HG02973 (cell line): Measurements from ENCODE around the gene SIRT7.
A peak's percentile ranks its signal among the peaks of the same experiment; 100 is the strongest.

ENCODE experiments used
- ATAC-seq: cut with Tn5 transposase; IDR thresholded peaks from one replicate; pipeline ENCODE4 v1.9.1; 2021; ENCODE audit warnings: moderate library complexity; ENCODE audit not compliant: unreplicated experiment

The SIRT7 gene

GRCh38 chr17:81917565-81918332 is at the start of gene SIRT7:
SIRT7 (minus strand) TSS chr17:81918176; CDS start chr17:81918131, 45 bp downstream.
- ATAC-seq = peak; percentile 47

- no peak for ATAC-seq
Observed at GRCh38 chr17:81967244-81967532, 49.2 kb upstream of the SIRT7 start.

GRCh38 chr17:81966343-81967243 is 48.6 kb upstream of the SIRT7 start:
- ATAC-seq = no peak

GRCh38 chr17:81964081-81964849 is 46.3 kb upstream of the SIRT7 start:
- no peak for ATAC-seq

GRCh38 chr17:81962499-81963441 is 44.8 kb upstream of the SIRT7 start:
- ATAC-seq = no peak

- no peak for ATAC-seq
Observed at GRCh38 chr17:81961521-81962498, 43.8 kb upstream of the SIRT7 start.

- ATAC-seq = no peak
Observed at GRCh38 chr17:81961087-81961511, 43.1 kb upstream of the SIRT7 start, which contains the start of gene NOTUM. NOTUM (minus strand) TSS chr17:81961187; CDS start chr17:81960909, 278 bp downstream.

- no peak for ATAC-seq
Observed at GRCh38 chr17:81960130-81960958, 42.4 kb upstream of the SIRT7 start.

GRCh38 chr17:81959362-81960129 is 41.6 kb upstream of the SIRT7 start:
- no peak for ATAC-seq

GRCh38 chr17:81958633-81959342 is 40.8 kb upstream of the SIRT7 start:
- ATAC-seq = no peak

- no peak for ATAC-seq
Observed at GRCh38 chr17:81957691-81958432, 39.9 kb upstream of the SIRT7 start.

GRCh38 chr17:81956607-81957589 is 38.9 kb upstream of the SIRT7 start:
- ATAC-seq = no peak

GRCh38 chr17:81955756-81956544 is 38.0 kb upstream of the SIRT7 start:
- no peak for ATAC-seq

GRCh38 chr17:81955058-81955681 is 37.2 kb upstream of the SIRT7 start:
- ATAC-seq = no peak
